ENCODE data around the gene STK26. TPM values are rescaled to one million over a fixed set of nuclear protein-coding genes. Genes with fewer than 3 reads are reported as not detected.

STK26 gene
- total RNA-seq, 1 experiment from 2014 or later, result 50.7 TPM

GRCh38 chrX:132058050-132058449 is 34.9 kb downstream of the STK26 start:
- H3K79me2 ChIP-seq (ENCODE audit: low read length), result 0 out of 2 replicates have a peak, but pooled peaks cover under 1% of the 10 kb centered on the region
- H3K4me2 ChIP-seq (ENCODE audit: low read length), result no peak overlapping the region
- ATAC-seq, result no peak
- ChIA-PET CTCF (no interaction called here), POLR2A (ENCODE audit: unreplicated experiment) (no interaction called here)
- H2AFZ ChIP-seq (ENCODE audit: low read length), result no peak overlapping the region
- no peaks in the 10 kb centered on the region for H3K36me3 ChIP-seq (ENCODE audit: low read depth, low read length)
- no peaks in the 10 kb centered on the region for H3F3A ChIP-seq (ENCODE audit: low read length, unreplicated experiment)
- H3K9me2 ChIP-seq (replicated peaks; ENCODE audit: low read length), result no peaks in the 10 kb centered on the region
- H3K9ac ChIP-seq (ENCODE audit: low read length), result no peak overlapping the region
- no peak for DNase-seq
- no peaks in the 10 kb centered on the region for H3K9me3 ChIP-seq (ENCODE audit: low read length)
- H4K20me1 ChIP-seq (ENCODE audit: low read length), result no peaks in the 10 kb centered on the region
- intact Hi-C loops (cut with micrococcal nuclease), result no loop called here
- H3K4me1 ChIP-seq (ENCODE audit: insufficient read depth, low read length), result peaks cover 6% of the 10 kb centered on the region
- no peak overlapping the region for H3K27ac ChIP-seq (ENCODE audit: low read length)
- BruUV-seq (replicated peaks), result no TSS peak
- H3K27me3 ChIP-seq (ENCODE audit: low read length), result no peaks in the 10 kb centered on the region
- no peak overlapping the region for H3K4me3 ChIP-seq (ENCODE audit: low read length)
- TF ChIP-seq CTCF (conservative IDR thresholded peaks at IDR 0.05; ENCODE audit: low read depth, low read length), result no peak
- no peak for TF ChIP-seq EZH2phosphoT487 (IDR thresholded peaks at IDR 0.05; ENCODE audit: borderline replicate concordance, low read length)
- no peak for TF ChIP-seq EZH2 (IDR thresholded peaks at IDR 0.05; ENCODE audit: low read length, unreplicated experiment)

GRCh38 chrX:132058975-132059374 is 35.9 kb downstream of the STK26 start:
- CTCF ChIA-PET, result no interaction called here
- no TSS peak for BruUV-seq (replicated peaks)

More at GRCh38 chrX:132058975-132059374, 35.9 kb downstream of the STK26 start:
- no peak overlapping the region for H3K9ac ChIP-seq (ENCODE audit: low read length)
- H3K4me2 ChIP-seq (ENCODE audit: low read length), result no peak overlapping the region
- peaks cover 6% of the 10 kb centered on the region for H3K4me1 ChIP-seq (ENCODE audit: insufficient read depth, low read length)
- intact Hi-C loops (cut with micrococcal nuclease), result no loop called here
- no peaks in the 10 kb centered on the region for H3K9me3 ChIP-seq (ENCODE audit: low read length)
- H3K27me3 ChIP-seq (ENCODE audit: low read length), result no peaks in the 10 kb centered on the region
- no peaks in the 10 kb centered on the region for H3F3A ChIP-seq (ENCODE audit: low read length, unreplicated experiment)
- H4K20me1 ChIP-seq (ENCODE audit: low read length), result no peaks in the 10 kb centered on the region
- 0 out of 2 replicates have a peak, but pooled peaks cover under 1% of the 10 kb centered on the region for H3K36me3 ChIP-seq (ENCODE audit: low read depth, low read length)
- DNase-seq (no peak), ATAC-seq (no peak)
- POLR2A ChIA-PET (ENCODE audit: unreplicated experiment), result no interaction called here
- no peak overlapping the region for H2AFZ ChIP-seq (ENCODE audit: low read length)
- no peaks in the 10 kb centered on the region for H3K79me2 ChIP-seq (ENCODE audit: low read length)
- H3K27ac ChIP-seq (ENCODE audit: low read length), result no peak overlapping the region
- TF ChIP-seq EZH2phosphoT487 (IDR thresholded peaks at IDR 0.05; ENCODE audit: borderline replicate concordance, low read length), result no peak
- no peak for TF ChIP-seq CTCF (conservative IDR thresholded peaks at IDR 0.05; ENCODE audit: low read depth, low read length)
- TF ChIP-seq EZH2 (IDR thresholded peaks at IDR 0.05; ENCODE audit: low read length, unreplicated experiment), result no peak
- no peaks in the 10 kb centered on the region for H3K9me2 ChIP-seq (replicated peaks; ENCODE audit: low read length)
- no peak overlapping the region for H3K4me3 ChIP-seq (ENCODE audit: low read length)

Data from PC-3 (cell line).